ENCODE measurements around the gene SLC8A2.

Gene SLC8A2

DNA sequence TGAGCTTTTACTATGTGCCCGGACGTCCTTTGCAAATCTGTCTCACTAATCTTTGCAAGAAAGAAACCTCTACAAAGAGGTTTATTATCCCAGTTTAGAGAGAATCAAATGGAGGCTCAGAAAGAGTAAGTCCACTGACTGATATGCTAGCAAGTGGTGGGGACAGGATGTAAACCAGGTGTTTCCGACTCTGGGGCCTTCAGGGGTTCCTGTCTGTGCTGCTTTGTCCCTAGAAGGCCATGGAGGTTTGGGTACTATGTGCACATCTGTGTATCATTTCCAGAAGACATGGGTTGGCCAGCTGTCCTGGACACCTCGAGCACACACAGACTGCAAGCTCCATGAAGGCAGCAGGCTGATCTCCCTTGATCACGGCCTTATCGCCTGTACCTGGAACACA, 13.5 kb upstream of the SLC8A2 start:
- DNase-seq, result no peak

DNA sequence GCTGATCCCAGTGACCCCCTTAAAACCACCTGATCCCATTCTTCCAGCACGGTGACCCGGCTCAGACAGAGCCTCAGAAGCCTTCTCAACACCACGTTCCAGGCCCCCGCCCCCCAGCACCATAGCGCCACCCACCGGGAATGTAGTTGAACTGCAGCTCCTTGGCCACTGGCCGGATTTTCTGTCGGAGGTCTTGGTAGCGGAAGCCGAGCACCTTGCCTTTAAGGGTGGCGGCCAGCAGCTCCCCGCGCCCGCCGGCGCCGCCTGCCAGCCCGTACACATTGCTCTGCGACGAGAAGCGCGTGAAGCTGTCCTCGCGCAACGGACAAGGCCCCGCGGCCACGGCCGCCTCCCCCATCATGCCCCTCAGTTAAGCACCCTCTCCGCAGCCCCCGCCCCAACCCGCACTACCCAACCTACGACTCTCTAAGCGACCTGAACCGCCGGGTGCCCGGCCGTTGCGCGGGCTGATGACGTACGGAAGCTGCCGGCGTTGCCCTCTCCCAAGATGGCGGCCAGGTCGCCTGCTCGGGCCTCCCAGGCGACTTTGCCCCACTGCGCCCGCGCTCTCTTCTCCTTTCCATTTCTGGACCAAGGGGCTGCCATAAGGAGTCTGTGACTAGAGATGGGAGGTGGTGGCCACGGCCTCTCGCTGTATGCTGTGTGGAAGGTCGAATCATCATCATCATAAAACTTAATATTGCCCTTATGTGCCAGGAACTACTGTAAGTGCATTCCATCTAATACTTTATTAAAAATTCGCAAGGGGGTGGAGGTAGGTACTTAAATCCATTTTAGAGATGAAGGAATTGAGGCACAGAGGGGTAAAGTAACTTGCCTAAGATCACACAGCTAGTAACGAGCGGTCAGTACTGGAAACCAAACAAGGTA, 12.4 kb upstream of the SLC8A2 start, which contains the start of gene KPTN:
Gene KPTN, minus strand, starts transcription at position 420 of the 891 bp plus-strand sequence. Its CDS starts 59 bp downstream, at position 361.
- DNase-seq, result peak; percentile 90

DNA sequence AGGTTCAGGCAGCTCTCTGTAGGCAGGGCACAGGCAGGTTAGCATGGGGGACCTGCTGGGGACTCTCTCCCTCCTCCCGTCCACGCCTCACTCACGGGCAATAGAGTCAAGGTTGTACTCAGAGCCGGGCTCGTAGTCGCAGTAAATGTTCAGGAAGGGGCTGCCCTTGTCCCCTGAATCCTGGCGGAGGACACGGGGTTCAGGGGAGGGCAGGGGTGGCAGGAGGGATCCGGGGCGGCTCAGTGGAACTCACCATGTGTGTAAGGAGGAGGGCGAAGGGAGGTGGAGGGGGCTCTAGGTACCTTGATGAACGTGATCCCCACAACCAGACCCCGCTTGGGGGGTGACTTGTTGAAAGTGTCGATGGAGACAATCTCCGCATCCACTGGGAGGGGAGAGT, 11.5 kb upstream of the SLC8A2 start:
- no peak for DNase-seq

DNA sequence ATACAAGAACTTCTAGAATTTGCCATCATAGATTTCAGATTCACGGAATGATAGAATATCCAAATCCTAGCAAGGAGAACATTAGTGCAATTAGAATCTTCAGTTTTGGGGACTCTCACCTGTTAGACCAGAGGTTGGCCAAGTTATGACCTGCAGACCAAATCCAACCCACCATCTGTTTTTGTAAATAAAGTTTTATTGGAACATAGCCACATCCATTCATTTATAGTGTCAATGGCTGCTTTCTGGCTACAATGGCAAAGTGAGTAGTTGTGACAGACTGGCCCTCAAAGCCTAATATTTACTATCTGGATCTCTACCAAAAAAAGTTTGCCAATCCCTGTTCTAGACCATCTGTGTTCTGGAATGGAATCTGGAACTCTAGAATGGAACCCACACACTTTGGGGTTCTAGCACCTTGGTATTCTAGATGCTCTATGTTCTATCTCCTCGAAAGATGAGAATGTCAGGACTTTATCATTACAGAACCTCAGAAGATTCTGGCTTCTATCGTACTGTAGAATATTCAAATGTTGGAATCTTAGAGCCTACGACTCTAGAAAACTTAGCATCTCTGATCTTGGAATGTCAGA, 9.9 kb upstream of the SLC8A2 start:
- no peak for DNase-seq

DNA sequence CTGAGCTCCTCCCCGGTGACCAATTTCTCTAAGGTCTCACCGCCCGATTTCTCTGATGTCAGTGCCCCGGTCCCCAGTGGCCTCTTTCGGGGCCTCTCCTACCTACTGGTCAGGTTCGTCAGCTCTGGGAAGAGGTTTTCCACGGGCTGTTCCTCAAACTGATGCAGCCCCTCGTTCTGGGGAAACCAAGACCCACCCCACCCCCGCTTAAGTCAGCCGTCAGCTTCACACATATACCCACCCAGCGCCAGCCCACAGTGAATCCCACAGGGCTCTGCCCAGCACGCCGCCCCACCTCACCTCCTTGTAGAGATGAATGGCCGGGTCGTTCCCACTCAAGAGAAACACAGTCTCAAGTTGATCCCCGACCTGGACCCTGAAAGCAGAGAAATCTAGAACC, 9.0 kb upstream of the SLC8A2 start:
- DNase-seq, result no peak

DNA sequence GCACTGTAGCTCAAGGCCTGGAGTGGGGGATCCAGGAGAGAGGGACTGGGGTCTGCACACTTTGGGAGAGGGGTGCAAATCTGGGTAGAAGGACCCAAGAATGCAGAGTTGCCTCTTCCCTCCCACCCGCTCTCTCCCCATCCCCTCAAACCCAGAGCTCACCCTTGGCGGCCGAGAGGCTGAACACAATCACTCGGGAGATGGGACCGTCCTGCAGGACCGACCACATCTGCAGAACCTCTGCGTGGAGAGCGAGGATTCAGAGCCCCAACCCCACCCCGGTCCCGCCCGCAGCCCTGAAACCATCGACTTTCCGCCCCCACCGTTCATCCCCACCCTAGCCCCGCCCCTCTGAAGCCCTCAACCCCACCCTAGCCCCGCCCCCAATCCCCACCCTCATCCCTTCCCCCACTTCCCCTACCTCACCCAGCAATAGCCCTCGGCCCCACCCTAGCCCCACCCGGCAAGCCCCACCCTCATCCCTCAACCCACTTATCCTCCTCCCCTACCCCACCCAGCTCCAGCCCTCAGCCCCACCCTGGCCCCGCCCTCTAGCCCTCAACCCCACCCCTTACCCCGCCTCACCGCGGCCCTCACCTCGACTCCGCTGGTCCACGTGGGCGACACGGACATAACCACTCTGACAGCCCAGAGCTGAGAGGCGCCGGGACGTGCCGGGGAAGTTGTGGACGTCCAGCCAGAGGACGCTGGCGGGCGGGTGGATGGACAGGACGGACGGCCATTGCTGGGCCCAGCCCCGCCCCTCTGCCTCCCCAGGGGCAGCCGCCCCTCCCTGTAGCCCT, 8.2 kb upstream of the SLC8A2 start:
- no peak for DNase-seq

DNA sequence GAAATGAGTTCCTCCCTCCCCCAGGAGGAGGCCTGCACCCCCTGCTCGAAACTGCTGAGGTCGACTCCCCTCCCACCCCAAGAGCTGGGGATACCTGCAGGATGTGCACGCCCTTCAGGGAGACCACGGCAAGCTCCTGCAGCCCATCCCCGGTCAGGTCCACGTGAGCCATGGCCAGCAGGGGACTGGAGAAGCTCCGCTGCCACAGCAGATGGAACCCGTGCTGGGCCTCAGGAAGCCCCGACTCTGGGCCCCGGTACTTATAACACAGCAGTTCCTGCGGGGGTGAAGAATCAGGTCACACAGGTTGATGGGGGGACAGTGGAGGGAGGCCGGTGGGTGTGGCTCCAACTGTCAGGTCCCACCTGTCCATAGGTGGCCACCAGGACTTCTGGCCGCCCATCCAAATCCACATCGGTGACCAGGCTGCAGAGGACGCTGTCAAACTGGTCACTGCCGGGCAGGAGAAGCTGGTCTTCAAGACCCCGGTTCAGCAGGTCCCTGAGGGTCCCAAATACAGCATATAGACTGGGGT, 4.8 kb upstream of the SLC8A2 start:
- no peak for DNase-seq

DNA sequence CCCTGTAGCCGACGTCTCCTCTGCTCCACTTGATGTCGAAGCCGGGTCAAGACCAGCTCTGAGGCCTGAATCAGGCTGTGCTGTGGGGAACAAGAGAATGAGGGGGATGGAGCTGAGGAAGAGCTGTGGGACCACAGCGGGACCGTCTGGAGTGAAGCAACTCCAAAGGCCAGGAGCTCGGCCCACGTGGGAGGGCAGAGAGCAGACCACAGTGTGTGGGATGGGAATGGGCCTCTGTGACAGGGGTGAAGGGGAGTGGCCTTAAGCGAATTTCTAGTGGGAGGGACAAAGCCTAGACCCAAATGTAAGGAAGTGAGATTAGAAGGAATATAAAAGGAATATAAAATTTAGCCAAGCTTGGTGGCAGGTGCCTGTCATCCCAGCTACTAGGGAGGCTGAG, 3.8 kb upstream of the SLC8A2 start:
- DNase-seq, result no peak

DNA sequence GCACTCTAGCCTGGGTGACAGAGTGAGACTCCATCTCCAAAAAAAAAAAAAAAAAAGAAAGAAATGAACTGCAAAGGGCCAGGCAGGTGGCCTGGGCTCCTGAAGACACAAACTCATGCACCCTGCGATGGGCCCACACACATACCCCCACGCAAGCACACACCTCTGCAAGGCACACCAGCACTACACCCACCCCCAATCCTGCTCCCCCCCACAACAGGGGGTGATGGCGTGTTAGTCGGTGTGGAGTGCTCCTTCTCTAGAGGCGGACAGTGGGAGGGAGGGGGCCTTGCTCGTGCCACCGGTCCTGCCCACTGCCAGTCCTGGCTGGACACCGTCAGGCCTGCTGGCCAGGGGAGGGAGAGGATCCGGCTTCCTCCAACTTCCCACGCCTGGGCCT, 1.6 kb upstream of the SLC8A2 start:
- DNase-seq, result no peak

DNA sequence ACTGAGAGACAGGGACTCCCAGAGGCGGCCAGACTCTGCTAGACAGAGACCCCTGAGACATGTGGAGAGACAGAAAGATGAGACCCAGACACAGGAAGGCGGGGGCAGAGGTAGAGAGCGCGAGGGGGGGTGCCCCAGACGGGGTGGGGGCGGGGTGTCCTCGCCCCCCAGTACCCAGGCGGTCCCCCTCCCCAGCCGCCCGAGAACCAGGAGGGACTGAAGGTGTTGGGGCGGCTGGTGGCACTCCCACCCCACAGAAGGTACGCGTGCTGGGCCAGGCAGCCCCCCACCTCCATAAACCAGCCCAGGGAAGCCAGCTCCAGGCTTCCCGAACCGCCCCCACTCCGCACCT, 336 bp downstream of the SLC8A2 start:
- no peak for DNase-seq

DNA sequence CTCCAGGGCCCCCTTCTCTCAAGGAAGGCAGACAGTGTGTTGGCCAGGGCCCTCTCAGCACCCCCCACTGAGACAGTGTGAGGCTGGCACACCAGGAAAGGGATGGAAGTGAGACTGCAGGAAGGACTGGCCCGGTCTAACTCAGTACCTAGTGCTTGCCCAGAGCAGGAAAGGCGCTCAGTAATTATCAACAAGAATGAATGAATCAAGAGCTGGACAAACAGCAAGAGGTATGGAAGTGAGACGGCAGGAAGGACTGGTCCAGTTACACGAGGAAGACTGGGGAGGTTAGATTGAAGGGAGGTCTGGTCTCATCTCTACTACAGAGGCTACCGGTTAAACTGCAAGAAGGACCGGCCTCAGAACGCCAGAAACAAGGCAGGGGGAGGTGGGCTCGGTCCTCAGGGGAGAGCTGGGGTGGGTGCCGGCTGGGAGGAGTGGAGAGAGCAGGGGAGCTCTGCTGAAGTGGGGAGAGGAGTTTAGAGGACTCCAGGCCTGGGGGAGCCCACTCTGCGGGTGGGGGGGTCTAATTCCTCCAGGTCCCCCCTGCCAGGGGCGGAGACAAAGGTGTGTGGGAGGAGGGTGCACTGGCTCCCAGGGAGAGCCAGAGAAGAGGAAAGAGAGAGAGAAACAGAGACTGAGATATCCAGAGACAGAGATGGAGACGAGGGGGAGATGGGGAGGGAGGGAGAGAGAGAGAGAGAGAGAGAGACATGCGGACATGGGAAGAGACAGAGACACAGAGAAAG, 1.1 kb downstream of the SLC8A2 start:
- DNase-seq, result no peak

DNA sequence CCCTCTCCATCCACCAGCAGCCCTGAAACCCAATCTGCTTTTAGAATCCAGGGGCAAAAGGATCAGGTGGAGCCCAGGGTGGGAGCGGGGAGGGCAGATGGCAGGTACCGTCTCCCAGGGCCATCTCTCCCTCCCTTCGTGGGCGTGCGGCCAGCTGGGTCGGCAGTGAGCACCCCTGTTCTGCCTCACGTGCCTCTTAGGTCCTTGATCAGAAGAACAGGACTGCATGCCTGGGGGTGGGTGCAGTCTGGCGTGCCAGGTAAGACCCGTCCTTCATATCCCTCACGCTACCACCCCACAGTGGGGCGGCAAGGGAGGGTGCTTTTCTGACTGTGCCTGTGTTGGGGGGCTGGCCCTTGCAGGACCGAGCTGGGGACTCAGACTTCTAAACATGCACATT, 2.0 kb downstream of the SLC8A2 start:
- DNase-seq, result no peak

DNA sequence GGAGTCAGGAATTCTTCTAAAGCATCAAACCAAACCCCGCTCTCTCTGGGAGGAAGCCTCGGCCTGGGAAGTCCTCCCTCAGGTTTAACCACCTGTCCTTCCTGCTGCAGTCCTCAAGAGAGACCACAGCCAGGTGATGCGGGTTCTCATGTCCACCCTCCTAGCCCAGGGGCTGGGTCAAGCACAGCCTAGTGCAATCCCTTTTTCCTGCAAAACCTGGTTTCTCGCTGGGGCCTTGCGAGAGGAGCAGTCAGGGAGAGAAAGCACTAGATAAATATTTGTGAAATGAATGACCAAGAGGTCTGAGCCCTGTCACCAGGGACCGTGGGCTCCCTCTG, 2.4 kb downstream of the SLC8A2 start:
- DNase-seq, result no peak

DNA sequence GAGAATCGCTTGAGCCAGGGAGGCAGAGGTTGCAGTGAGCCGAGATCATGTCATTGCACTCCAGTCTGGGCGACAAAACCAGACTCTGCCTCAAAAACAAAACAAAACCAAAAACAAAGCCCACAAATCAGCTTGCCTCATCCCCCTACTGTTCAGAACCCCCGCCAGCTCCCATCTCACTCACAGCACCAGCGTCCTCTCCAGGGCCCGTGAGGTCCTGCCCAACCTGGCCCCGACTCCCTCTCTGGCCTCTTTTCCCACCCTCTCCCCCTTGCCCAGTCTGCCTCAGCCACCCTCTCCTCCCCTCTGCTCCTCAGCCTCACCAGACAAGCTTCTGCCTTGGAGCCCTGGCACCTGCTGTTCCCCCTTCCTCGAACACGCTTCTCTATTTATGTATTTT, 3.8 kb downstream of the SLC8A2 start:
- no peak for DNase-seq

DNA sequence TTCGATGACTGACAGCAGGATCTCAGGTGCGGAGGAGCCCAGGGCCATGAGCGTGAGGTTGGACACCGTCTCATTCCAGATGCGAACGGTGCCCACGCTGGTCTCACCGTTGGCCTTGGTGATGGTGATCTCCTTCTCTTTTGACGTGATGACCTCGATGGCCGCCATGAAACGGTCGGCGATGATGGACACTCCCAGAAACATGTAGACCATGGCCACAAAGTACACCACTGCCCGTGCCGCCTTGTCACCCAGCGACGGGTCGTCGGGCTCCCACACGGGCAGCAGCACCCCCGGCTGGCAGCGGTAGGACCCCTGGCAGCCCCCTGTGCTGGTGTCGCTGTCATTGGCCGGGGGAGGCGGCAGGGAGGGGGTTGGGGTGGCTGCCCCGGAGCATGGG, 5.7 kb downstream of the SLC8A2 start:
- DNase-seq, result no peak

DNA sequence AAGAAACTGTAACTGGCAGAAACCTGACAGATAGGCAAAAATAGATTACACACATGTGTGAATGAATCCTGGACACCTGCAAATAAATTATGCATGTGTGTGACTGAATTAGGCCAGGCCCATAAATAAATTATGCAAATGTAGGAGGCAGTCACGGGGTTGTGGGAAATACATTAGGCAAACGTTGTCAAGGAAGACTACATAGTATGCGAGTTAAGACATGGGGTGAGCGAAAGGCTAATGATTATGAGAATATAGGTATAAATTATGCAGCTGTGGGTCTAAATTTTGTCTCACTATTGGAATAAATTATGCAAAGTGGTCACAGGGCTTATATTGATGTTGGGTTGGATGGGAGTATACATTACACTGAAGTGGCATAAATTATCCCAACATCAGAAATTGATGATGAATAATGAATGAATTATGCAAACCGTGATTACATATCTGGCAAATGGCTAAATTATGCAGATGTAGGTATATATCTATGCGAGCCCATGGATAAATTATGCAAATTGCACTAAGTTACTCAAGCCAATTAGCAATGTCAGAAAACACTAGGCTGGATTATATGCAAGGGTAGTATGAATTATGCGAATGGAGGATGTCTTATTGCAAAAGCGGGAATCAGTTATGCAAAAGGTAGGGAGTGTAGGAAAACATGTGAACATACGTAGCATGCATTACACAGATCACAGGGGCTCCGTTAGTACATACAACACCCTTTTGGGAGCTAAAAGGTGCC, 6.8 kb downstream of the SLC8A2 start:
- DNase-seq, result no peak

DNA sequence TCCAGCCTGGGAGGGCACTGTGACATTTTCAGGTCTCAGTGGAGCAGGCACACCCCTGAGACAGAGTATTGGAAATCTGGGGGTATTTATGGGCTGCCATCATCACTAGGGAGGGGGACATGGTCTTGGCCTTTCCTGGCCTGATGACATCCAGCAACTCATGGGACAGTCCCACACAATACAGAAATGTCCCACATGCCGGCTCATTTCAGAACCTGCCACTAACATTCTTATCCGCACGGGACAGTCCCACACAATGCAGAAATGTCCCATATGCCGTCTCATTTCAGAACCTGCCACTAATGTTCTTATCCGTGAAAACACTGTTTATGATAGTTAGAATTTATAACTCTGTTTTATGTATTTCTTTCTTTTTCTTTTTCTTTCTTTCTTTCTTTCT, 9.8 kb downstream of the SLC8A2 start:
- no peak for DNase-seq

DNA sequence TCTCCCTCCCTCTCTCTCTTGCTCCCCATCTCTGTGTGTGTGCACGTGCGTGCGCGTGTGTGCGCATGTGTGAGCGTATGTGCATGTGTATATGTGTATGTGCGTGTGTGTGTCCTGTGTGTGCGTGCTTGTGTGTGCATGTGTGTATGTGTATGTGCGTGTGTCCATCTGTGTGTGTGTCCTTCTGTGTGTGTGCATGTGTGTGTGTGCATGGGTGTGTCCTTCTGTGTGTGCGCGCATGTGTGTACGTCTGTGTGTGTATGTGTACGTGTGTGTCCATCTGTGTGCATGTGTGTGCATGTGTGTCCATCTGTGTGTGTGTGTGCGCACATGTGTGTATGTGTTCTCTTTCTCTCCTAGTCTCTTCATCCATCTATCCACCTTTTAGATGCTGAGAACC, 12.2 kb downstream of the SLC8A2 start:
- DNase-seq, result no peak

DNA sequence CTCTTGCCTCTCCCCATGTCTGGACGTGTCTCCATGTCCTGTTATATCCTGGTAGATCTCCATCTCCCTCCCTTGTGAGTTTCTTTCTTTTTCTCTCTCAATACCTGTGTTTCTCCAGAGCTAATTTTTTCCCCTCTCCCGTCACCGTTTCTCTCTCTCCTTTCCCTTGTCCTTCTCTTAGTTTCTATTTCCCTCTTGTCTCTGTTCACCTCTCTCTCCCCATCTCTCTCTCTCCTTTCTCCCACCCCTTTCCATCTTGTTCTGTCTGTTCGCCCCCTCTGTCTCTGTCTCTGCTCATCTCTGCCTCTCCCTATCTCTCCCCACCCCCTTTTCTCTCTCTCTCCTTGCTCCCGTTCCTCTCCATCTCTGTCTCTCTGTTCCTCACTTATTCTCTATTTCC, 13.0 kb downstream of the SLC8A2 start:
- no peak for DNase-seq

DNA sequence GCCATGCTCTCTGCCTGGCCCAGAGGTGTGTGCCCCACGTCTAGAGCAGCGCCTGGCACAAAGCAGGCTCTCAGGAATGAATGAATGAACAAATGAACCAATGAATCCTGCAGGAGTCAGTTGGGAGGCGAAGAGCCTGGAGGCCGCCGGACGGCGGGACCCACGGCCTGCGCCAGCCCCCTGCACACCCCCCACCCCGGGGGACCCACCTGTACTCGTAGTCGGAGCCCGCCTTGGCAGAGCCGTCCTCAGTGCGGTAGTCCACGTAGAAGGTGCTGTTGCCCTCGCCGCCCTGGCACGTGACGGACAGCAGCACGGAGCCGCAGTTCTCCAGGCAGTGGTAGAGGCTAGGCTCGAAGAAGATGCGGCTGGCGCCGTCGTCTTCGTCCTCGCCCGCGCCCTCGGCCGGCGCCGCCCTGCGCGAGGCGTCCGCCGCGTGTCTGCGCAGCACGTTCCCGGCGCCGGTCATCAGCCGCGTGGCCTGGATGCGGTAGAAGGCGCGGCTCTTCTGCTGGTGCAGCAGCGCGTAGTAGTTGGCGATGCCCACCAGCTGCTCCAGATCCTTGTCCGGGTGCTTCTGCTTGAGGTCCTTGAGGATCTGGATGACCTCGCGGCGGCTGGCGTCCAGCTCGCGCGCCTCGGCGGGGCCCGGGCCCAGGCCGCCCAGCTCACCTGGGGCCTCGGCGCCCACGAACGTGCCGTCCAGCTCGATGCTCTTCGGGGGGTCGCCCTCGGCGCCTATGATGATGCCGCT, 14.8 kb downstream of the SLC8A2 start:
- DNase-seq, result no peak

DNA sequence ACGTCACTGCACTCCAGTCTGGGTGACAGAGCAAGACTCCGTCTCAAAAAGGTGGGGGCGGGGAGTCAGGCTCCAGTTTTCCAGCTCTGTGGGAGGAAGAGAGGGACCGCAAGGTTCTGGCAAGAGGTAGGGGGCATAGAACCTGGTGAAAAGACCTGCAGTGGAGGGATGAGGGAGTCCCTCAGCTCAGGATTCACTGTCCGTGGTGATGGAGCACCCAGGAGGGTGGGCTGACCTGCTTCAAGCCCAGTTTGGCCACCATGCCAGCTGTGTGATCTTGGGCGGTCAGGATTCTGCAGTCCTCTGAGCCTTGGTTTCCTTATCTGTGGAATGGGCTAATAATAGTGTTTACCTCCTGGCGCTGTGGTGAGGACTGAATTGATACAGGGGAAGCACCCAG, 21.2 kb downstream of the SLC8A2 start:
- no peak for DNase-seq

DNA sequence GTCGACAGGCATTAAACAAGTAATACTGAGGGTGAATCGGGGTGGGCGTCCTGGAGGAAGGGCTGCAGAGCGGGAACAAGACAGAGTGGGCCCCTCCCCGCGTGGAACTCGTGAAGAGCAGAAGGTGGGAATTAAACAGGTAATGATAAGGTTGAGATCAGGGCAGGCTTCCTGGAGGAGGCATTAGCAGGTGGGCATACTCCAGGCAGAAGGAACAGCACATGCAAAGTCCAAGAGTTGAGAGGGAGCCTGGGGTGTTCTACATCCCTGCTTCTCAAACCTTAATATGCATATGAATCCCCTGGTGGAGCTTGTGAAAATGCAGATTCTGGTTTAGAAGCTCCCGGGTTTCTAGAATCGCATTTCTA, 23.3 kb downstream of the SLC8A2 start:
- DNase-seq, result no peak

Measured in activated CD8-positive, alpha-beta memory T cell treated with anti-CD3 and anti-CD28 coated beads, Interleukin-2, amount 50 U/mL, for 4 hours (primary cell).